Uterus (tissue), 4 donors: ENCODE results near the gene C16orf74. TPM values are rescaled to one million over a fixed set of nuclear protein-coding genes. Genes with fewer than 3 reads are reported as not detected.

ENCODE experiments used
- DNase-seq, 2 donors: peaks; one replicate each; pipeline ENCODE4 v3.0.0-alpha.2; 2019 to 2020
- H3K27ac ChIP-seq, 2 donors: fragments of 200-600 bp; sonication (generic); 1 replicate in 1 of 2; 2 replicates in 1 of 2; pipeline ENCODE4 v1.5.1; 2016 to 2018
- H3K27me3 ChIP-seq, 2 donors: fragments of 200-600 bp; sonication (generic); one replicate each; pipeline ENCODE4 v1.5.1; 2018 to 2019; ENCODE audit warnings: control low read depth in 1 of 2
- H3K36me3 ChIP-seq, 2 donors: fragments of 200-600 bp; sonication (generic); one replicate each; pipeline ENCODE4 v1.5.1; 2019; ENCODE audit warnings: control low read depth in 1 of 2
- H3K4me1 ChIP-seq, 2 donors: fragments of 200-600 bp; sonication (generic); one replicate each; pipeline ENCODE4 v1.5.1; 2018 to 2019; ENCODE audit warnings: control low read depth in 1 of 2
- H3K4me3 ChIP-seq, 2 donors: fragments of 200-600 bp; sonication (generic); 1 replicate in 1 of 2; 2 replicates in 1 of 2; pipeline ENCODE4 v1.5.1; 2018 to 2019; ENCODE audit warnings: mild to moderate bottlenecking in 1 of 2
- H3K9me3 ChIP-seq, 2 donors: fragments of 200-600 bp; sonication (generic); one replicate each; pipeline ENCODE4 v1.5.1; 2019; ENCODE audit warnings: control low read depth in 1 of 2
- CTCF ChIP-seq, 4 experiments: fragments of 200-600 bp in 2 of 4; fragments of 450-650 bp in 2 of 4; sonication (generic) in 2 of 4; IDR thresholded peaks; one replicate each; pipeline ENCODE4 v1.5.1; 2016 to 2019; ENCODE audit warnings: antibody characterized with exemption in 4 of 4, mild to moderate bottlenecking in 2 of 4, moderate library complexity in 1 of 4
- POLR2A ChIP-seq, 2 donors: fragments of 450-650 bp; IDR thresholded peaks; one replicate each; pipeline ENCODE4 v1.6.1; 2016; ENCODE audit warnings: antibody characterized with exemption in 2 of 2, mild to moderate bottlenecking in 1 of 2, moderate library complexity in 1 of 2
- intact Hi-C: fragments of 100-400 bp; cut with DNase I; formaldehyde crosslinking; loops from one replicate; pipeline ENCODE4 v1.15.1; 2023; ENCODE audit warnings: low total_unique reads
- total RNA-seq, 4 donors: library from RNA; depleted of rRNA in 3 of 4; stranded (reverse); fragments of >200 nt in 3 of 4; gene quantifications; one replicate each; pipeline versions ENCODE4 v1.1.0 to v1.2.4, GENCODE V29; 2014 to 2023
- donor health status: DM: yes; HTN: yes; CAD: no.

C16orf74 gene
- total RNA-seq, 4 donors from 2014 or later: 2.5 to 6.4 TPM; not detected in 2

- Histone ChIP-seq H3K36me3 (no peaks in the 10 kb centered on the region), H3K27ac (no peak overlapping the region), H3K27me3 (no peaks in the 10 kb centered on the region), H3K4me1 (no peaks in the 10 kb centered on the region), H3K4me3 (no peak overlapping the region), H3K9me3 (no peaks in the 10 kb centered on the region)
- TF ChIP-seq POLR2A (IDR thresholded peaks at IDR 0.05) (no peak), CTCF (IDR thresholded peaks at IDR 0.05) (no peak)
- intact Hi-C loops: no loop called here
- DNase-seq: no peak
Measured at GRCh38 chr16:85762970-85763369, 12.1 kb upstream of the C16orf74 start.

- intact Hi-C loops: no loop called here
- no peaks in the 10 kb centered on the region for H3K4me1 ChIP-seq
- DNase-seq: no peak
Measured at GRCh38 chr16:85761861-85762260, 11.0 kb upstream of the C16orf74 start.

GRCh38 chr16:85759631-85760419 lies 8.9 kb upstream of the C16orf74 start:
- intact Hi-C loops: no loop called here
- no peak overlapping the region for H3K4me3 ChIP-seq
- DNase-seq: no peak
- H3K27ac ChIP-seq: no peak overlapping the region
- no peaks in the 10 kb centered on the region for H3K4me1 ChIP-seq
- no peaks in the 10 kb centered on the region for H3K36me3 ChIP-seq
- no peaks in the 10 kb centered on the region for H3K27me3 ChIP-seq
- no peaks in the 10 kb centered on the region for H3K9me3 ChIP-seq
- TF ChIP-seq CTCF (IDR thresholded peaks at IDR 0.05) (no peak), POLR2A (IDR thresholded peaks at IDR 0.05) (no peak)

More at GRCh38 chr16:85761861-85762260, 11.0 kb upstream of the C16orf74 start:
- no peaks in the 10 kb centered on the region for H3K36me3 ChIP-seq
- H3K4me3 ChIP-seq: no peak overlapping the region
- H3K9me3 ChIP-seq: no peaks in the 10 kb centered on the region
- no peaks in the 10 kb centered on the region for H3K27me3 ChIP-seq
- no peak for TF ChIP-seq CTCF (IDR thresholded peaks at IDR 0.05)
- TF ChIP-seq POLR2A (IDR thresholded peaks at IDR 0.05): no peak
- no peak overlapping the region for H3K27ac ChIP-seq

- TF ChIP-seq POLR2A (IDR thresholded peaks at IDR 0.05): no peak
- no peak for TF ChIP-seq CTCF (IDR thresholded peaks at IDR 0.05)
Measured at GRCh38 chr16:85759136-85759535, 8.2 kb upstream of the C16orf74 start.

GRCh38 chr16:85757341-85757822 lies 6.5 kb upstream of the C16orf74 start:
- H3K9me3 ChIP-seq: no peaks in the 10 kb centered on the region
- TF ChIP-seq CTCF (IDR thresholded peaks at IDR 0.05) (no peak), POLR2A (IDR thresholded peaks at IDR 0.05) (no peak)
- no peaks in the 10 kb centered on the region for H3K27me3 ChIP-seq
- no peak overlapping the region for H3K27ac ChIP-seq
- H3K4me3 ChIP-seq: no peak overlapping the region
- DNase-seq: no peak
- no peaks in the 10 kb centered on the region for H3K4me1 ChIP-seq
- no peaks in the 10 kb centered on the region for H3K36me3 ChIP-seq
- intact Hi-C loops: no loop called here

More at GRCh38 chr16:85759136-85759535, 8.2 kb upstream of the C16orf74 start:
- Histone ChIP-seq H3K36me3 (no peaks in the 10 kb centered on the region), H3K4me3 (no peak overlapping the region), H3K4me1 (no peaks in the 10 kb centered on the region), H3K27me3 (no peaks in the 10 kb centered on the region), H3K27ac (no peak overlapping the region), H3K9me3 (no peaks in the 10 kb centered on the region)
- intact Hi-C loops: no loop called here
- no peak for DNase-seq
